ENCODE data around the gene MYH14.

- TF ChIP-seq POLR2A (IDR thresholded peaks at IDR 0.05) (no peak), CTCF (IDR thresholded peaks at IDR 0.05) (no peak)
Observed at GRCh38 chr19:50158577-50158976, 44.8 kb upstream of the MYH14 start.
